GM23338 (cell line): ENCODE data around the gene PCK2. TPM values are rescaled to one million over a fixed set of nuclear protein-coding genes. Genes with fewer than 3 reads are reported as not detected.

Experiments
- ATAC-seq: fragments of 200-7000 bp; cut with Tn5 transposase; 3 replicates; pipeline ENCODE4 v1.9.1; 2020
- DNase-seq: peaks from one replicate; pipeline ENCODE4 v3.0.0-alpha.2; 2015; ENCODE audit warnings: low spot score
- H2AFZ ChIP-seq: fragments of 200-600 bp; sonication (generic); 2 replicates; pipeline ENCODE4 v1.8.0; 2016; ENCODE audit warnings: antibody characterized with exemption, mild to moderate bottlenecking, moderate library complexity
- H3F3A ChIP-seq: fragments of 200-600 bp; sonication (generic); replicated peaks from 2 replicates; pipeline ENCODE4 v1.8.0; 2017; ENCODE audit warnings: antibody characterized with exemption, mixed run types, low read depth
- H3K27ac ChIP-seq: fragments of 200-600 bp; sonication (generic); 2 replicates; pipeline ENCODE4 v1.6.1; 2016; ENCODE audit warnings: low read depth
- H3K27me3 ChIP-seq: fragments of 200-600 bp; sonication (generic); 2 replicates; pipeline ENCODE4 v1.8.0; 2016; ENCODE audit warnings: mild to moderate bottlenecking, mixed run types, moderate library complexity; ENCODE audit not compliant: insufficient read depth
- H3K36me3 ChIP-seq: fragments of 200-600 bp; sonication (generic); 2 replicates; pipeline ENCODE4 v1.8.0; 2016; ENCODE audit warnings: mild to moderate bottlenecking; ENCODE audit not compliant: insufficient read depth
- H3K4me1 ChIP-seq: fragments of 200-600 bp; sonication (generic); 2 replicates; pipeline ENCODE4 v1.8.0; 2016; ENCODE audit warnings: mild to moderate bottlenecking, moderate library complexity; ENCODE audit not compliant: insufficient read depth
- H3K4me2 ChIP-seq: fragments of 200-600 bp; sonication (generic); 2 replicates; pipeline ENCODE4 v1.7.1; 2017; ENCODE audit warnings: mixed run types
- H3K4me3 ChIP-seq: fragments of 200-600 bp; sonication (generic); 2 replicates; pipeline ENCODE4 v1.6.1; 2016; ENCODE audit warnings: mixed run types
- H3K79me2 ChIP-seq: fragments of 200-600 bp; sonication (generic); replicated peaks from 2 replicates; pipeline ENCODE4 v1.8.0; 2017; ENCODE audit warnings: mild to moderate bottlenecking; ENCODE audit not compliant: insufficient read depth
- H3K9me2 ChIP-seq: fragments of 200-600 bp; sonication (generic); 2 replicates; pipeline ENCODE4 v1.8.0; 2017; ENCODE audit not compliant: insufficient read depth
- H4K20me1 ChIP-seq: fragments of 200-600 bp; sonication (generic); replicated peaks from 2 replicates; pipeline ENCODE4 v1.8.0; 2017; ENCODE audit warnings: mild to moderate bottlenecking; ENCODE audit not compliant: insufficient read depth
- H3K27ac Mint-ChIP-seq: 2 replicates; pipeline ENCODE4 v1.8.0; 2020; ENCODE audit warnings: inconsistent platforms, mild to moderate bottlenecking, moderate library complexity, mixed read lengths
- H3K27me3 Mint-ChIP-seq: 3 replicates; pipeline ENCODE4 v1.8.0; 2022; ENCODE audit warnings: low read depth, mild to moderate bottlenecking, moderate library complexity, mixed read lengths, inconsistent platforms; ENCODE audit not compliant: insufficient read depth, poor library complexity
- H3K36me3 Mint-ChIP-seq: 3 replicates; pipeline ENCODE4 v1.8.0; 2021; ENCODE audit warnings: low read depth, mild to moderate bottlenecking, inconsistent platforms, moderate library complexity, mixed read lengths
- H3K4me1 Mint-ChIP-seq: 3 replicates; pipeline ENCODE4 v1.8.0; 2020; ENCODE audit warnings: mild to moderate bottlenecking, inconsistent platforms, mixed read lengths
- H3K4me3 Mint-ChIP-seq: 3 replicates; pipeline ENCODE4 v1.8.0; 2021; ENCODE audit warnings: moderate library complexity, mild to moderate bottlenecking, inconsistent platforms, mixed read lengths
- H3K9me3 Mint-ChIP-seq: 3 replicates; pipeline ENCODE4 v1.8.0; 2020; ENCODE audit warnings: moderate library complexity, mild to moderate bottlenecking, inconsistent platforms, mixed read lengths
- ETS1 ChIP-seq: IDR thresholded peaks from 2 replicates; pipeline ENCODE4 v1.6.1; 2016; ENCODE audit warnings: antibody characterized with exemption
- POLR2AphosphoS5 ChIP-seq: IDR thresholded peaks from 2 replicates; pipeline ENCODE4 v1.6.1; 2016; ENCODE audit warnings: antibody characterized with exemption, low read depth
- ZNF114 ChIP-seq: fragments of 250-450 bp; sonication (Bioruptor Pico); IDR thresholded peaks from 2 replicates; pipeline ENCODE4 v1.5.0; 2020; ENCODE audit warnings: mild to moderate bottlenecking, moderate library complexity
- ZNF462 ChIP-seq: fragments of 250-450 bp; sonication (Bioruptor Pico); IDR thresholded peaks from 2 replicates; pipeline ENCODE4 v1.5.0; 2020; ENCODE audit warnings: mild to moderate bottlenecking, moderate library complexity
- polyA plus RNA-seq: library from polyadenylated mRNA; unstranded; fragments of >200 nt; fragmentation: Nextera tagmentation; extraction: Ambion mirVana; gene quantifications from 2 replicates; pipeline ENCODE4 v1.2.1, GENCODE V29; 2016
- total RNA-seq: library from RNA; depleted of rRNA; stranded (reverse); fragments of >200 nt; shearing (Covaris generic); gene quantifications from 2 replicates; pipeline ENCODE4 v1.2.3, GENCODE V29; 2014

PCK2 gene
- total and polyA plus RNA-seq, 2 experiments from 2014 or later, result 53.5 to 103 TPM

- Mint-ChIP-seq H3K27ac (peak within 1 kb of the TSS; percentile 97), H3K9me3 (no peaks in the 10 kb centered on the region; the same call in 2 of the 3 replicates), H3K4me3 (peak within 1 kb of the TSS; percentile 99), H3K27me3 (peaks cover 12% of the 10 kb centered on the region), H3K4me1 (peaks cover 23% of the 10 kb centered on the region), H3K36me3 (peaks cover 59% of the 10 kb centered on the region)
- no peaks in the 10 kb centered on the region for H3K9me2 ChIP-seq
- H3K79me2 ChIP-seq, result peaks cover 38% of the 10 kb centered on the region
- peak; percentile 50; the same call in 1 of the 2 replicates for TF ChIP-seq POLR2AphosphoS5
- no peak for TF ChIP-seq ZNF462
- DNase-seq (peak; percentile 99), ATAC-seq (peak; percentile 80)
- H3K4me2 ChIP-seq, result peak within 1 kb of the TSS; percentile 99
- peak within 1 kb of the TSS; percentile 51; the same call in 1 of the 2 replicates for H3K27ac ChIP-seq
- peaks cover 25% of the 10 kb centered on the region for H3K36me3 ChIP-seq
- H3K4me3 ChIP-seq, result peak within 1 kb of the TSS; percentile 70
- H3F3A ChIP-seq, result peaks cover 14% of the 10 kb centered on the region
- peaks cover 18% of the 10 kb centered on the region for H3K4me1 ChIP-seq
- peaks cover 7% of the 10 kb centered on the region; the same call in 1 of the 2 replicates for H4K20me1 ChIP-seq
- no peaks in the 10 kb centered on the region for H3K27me3 ChIP-seq
- H2AFZ ChIP-seq, result peak within 1 kb of the TSS; percentile 97
Observed at GRCh38 chr14:24146453-24146977, 52.4 kb downstream of the PCK2 start, which contains the start of gene PSME2. TSS of gene PSME2 (minus strand) at chr14:24146610. CDS start at chr14:24146581, 29 bp downstream.

- H3K4me1 Mint-ChIP-seq, result peaks cover 21% of the 10 kb centered on the region
- Histone ChIP-seq H3K4me3 (peak within 1 kb of the TSS; percentile 70), H3K4me2 (peak within 1 kb of the TSS; percentile 99), H3K9me2 (no peaks in the 10 kb centered on the region), H2AFZ (peak within 1 kb of the TSS; percentile 97), H3F3A (peaks cover 11% of the 10 kb centered on the region), H3K27ac (peak within 1 kb of the TSS; percentile 51; the same call in 1 of the 2 replicates), H4K20me1 (peaks cover 7% of the 10 kb centered on the region; the same call in 1 of the 2 replicates), H3K36me3 (peaks cover 26% of the 10 kb centered on the region), H3K27me3 (no peaks in the 10 kb centered on the region), H3K79me2 (peaks cover 38% of the 10 kb centered on the region), H3K4me1 (peaks cover 15% of the 10 kb centered on the region)
- peak within 1 kb of the TSS; percentile 97 for H3K27ac Mint-ChIP-seq
- DNase-seq (peak; percentile 100), ATAC-seq (peak; percentile 90)
- TF ChIP-seq POLR2AphosphoS5 (peak; percentile 60), ETS1 (peak; percentile 53; the same call in 1 of the 2 replicates), ZNF114 (CRISPR knock-in tag) (no peak)
- peaks cover 11% of the 10 kb centered on the region for H3K27me3 Mint-ChIP-seq
- H3K9me3 Mint-ChIP-seq, result no peaks in the 10 kb centered on the region; the same call in 2 of the 3 replicates
- peak within 1 kb of the TSS; percentile 99 for H3K4me3 Mint-ChIP-seq
- H3K36me3 Mint-ChIP-seq, result peaks cover 66% of the 10 kb centered on the region
Observed at GRCh38 chr14:24146978-24147760, 53.1 kb downstream of the PCK2 start, which contains the start of gene RNF31. TSS of gene RNF31 (plus strand) at chr14:24147498. CDS start at chr14:24147699, 201 bp downstream.
